Measurements from ENCODE around the gene BICRA. TPM values are rescaled to one million over a fixed set of nuclear protein-coding genes. Genes with fewer than 3 reads are reported as not detected.

The BICRA gene
- 22.9 and 23.5 TPM in 2 replicates for total RNA-seq (ENCODE audit: low replicate concordance)
- long read RNA-seq: 0 reads

GRCh38 chr19:47608969-47609905, at the start of gene BICRA:
TSS of gene BICRA (plus strand) at chr19:47609134. CDS start at chr19:47673575, 64,441 bp downstream.
- H3K9me3 Mint-ChIP-seq: no peaks in the 10 kb centered on the region
- TF ChIP-seq CTCF (conservative IDR thresholded peaks at IDR 0.05): no peak
- H3K36me3 Mint-ChIP-seq: peaks cover 3% of the 10 kb centered on the region
- peaks cover 33% of the 10 kb centered on the region for H3K4me1 Mint-ChIP-seq (ENCODE audit: unreplicated experiment)
- H3K27me3 Mint-ChIP-seq: no peaks in the 10 kb centered on the region
- H3K4me3 Mint-ChIP-seq: peak within 1 kb of the TSS; percentile 96
- H3K27ac Mint-ChIP-seq: peak within 1 kb of the TSS; percentile 89
- peak; percentile 90 for DNase-seq (ENCODE audit: extremely low spot score, unreplicated experiment)

GRCh38 chr19:47560999-47561398, 47.9 kb upstream of the BICRA start:
- Mint-ChIP-seq H3K4me1 (ENCODE audit: unreplicated experiment) (no peaks in the 10 kb centered on the region), H3K4me3 (no peak overlapping the region), H3K36me3 (no peaks in the 10 kb centered on the region), H3K27me3 (no peaks in the 10 kb centered on the region), H3K9me3 (no peaks in the 10 kb centered on the region), H3K27ac (no peak overlapping the region)
- no peak for TF ChIP-seq CTCF (conservative IDR thresholded peaks at IDR 0.05)
- DNase-seq (ENCODE audit: extremely low spot score, unreplicated experiment): no peak

DNA sequence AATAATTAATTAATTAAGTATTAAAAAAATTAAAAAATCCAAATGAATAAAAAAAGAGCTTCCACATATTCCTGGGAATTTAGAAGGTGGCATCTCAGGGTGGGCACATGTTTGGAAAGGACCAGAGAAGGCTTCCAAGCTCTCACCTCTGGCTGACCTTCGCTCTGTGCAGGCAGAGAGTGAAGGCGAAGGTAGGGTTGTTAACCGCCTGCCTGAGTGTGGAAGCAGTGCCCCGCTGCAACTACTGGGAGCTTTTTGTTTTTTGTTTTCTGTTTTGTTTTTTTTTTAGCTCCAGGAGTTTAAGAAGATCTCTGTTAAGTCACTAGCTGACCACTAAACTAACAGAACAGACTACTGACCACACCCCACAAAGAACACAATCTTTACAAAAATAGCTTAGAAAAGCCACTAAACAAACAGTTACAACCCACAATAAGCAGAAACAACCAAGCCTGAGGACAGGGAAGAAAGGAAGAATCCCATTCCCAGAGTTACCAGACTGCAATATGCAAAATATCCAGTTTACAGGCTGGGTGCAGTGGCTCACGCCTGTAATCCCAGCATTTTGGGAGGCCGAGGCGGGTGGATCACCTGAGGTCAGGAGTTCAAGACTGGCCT, 47.4 kb upstream of the BICRA start:
- Mint-ChIP-seq H3K9me3 (no peaks in the 10 kb centered on the region), H3K4me1 (ENCODE audit: unreplicated experiment) (no peaks in the 10 kb centered on the region), H3K27ac (no peak overlapping the region), H3K4me3 (no peak overlapping the region), H3K27me3 (no peaks in the 10 kb centered on the region), H3K36me3 (no peaks in the 10 kb centered on the region)
- no peak for TF ChIP-seq CTCF (conservative IDR thresholded peaks at IDR 0.05)
- DNase-seq (ENCODE audit: extremely low spot score, unreplicated experiment): no peak

GRCh38 chr19:47564081-47564480, 44.9 kb upstream of the BICRA start:
- Mint-ChIP-seq H3K4me1 (ENCODE audit: unreplicated experiment) (no peaks in the 10 kb centered on the region), H3K9me3 (no peaks in the 10 kb centered on the region), H3K4me3 (no peak overlapping the region), H3K36me3 (no peaks in the 10 kb centered on the region), H3K27ac (peak overlapping the region; percentile 52), H3K27me3 (no peaks in the 10 kb centered on the region)
- DNase-seq (ENCODE audit: extremely low spot score, unreplicated experiment): no peak
- no peak for TF ChIP-seq CTCF (conservative IDR thresholded peaks at IDR 0.05)

DNA sequence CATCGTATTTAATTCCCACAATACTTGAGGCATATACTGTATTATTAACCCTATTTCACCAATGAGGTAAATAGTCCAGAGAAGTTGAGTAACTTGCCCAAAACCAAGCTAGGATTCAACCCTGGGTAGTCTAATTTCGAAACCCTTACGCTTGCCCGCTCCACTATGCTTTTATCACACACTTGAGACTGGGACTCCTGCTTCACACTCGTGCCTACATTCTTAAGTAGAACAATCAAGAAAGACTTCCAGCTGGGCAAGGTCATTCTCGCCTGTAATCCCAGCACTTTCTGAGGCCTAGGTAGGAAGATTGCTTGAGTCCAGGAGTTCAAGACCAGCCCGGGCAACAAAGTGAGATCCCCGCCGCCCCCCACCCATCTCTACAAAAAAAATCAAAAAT, 39.6 kb upstream of the BICRA start:
- no peak overlapping the region for H3K4me3 Mint-ChIP-seq
- no peaks in the 10 kb centered on the region for H3K4me1 Mint-ChIP-seq (ENCODE audit: unreplicated experiment)
- H3K27ac Mint-ChIP-seq: no peak overlapping the region
- DNase-seq (ENCODE audit: extremely low spot score, unreplicated experiment): no peak
- H3K9me3 Mint-ChIP-seq: no peaks in the 10 kb centered on the region
- H3K36me3 Mint-ChIP-seq: no peaks in the 10 kb centered on the region
- no peaks in the 10 kb centered on the region for H3K27me3 Mint-ChIP-seq
- no peak for TF ChIP-seq CTCF (conservative IDR thresholded peaks at IDR 0.05)
